ENCODE measurements around the gene ZNF619. TPM values are rescaled to one million over a fixed set of nuclear protein-coding genes. Genes with fewer than 3 reads are reported as not detected.

The ZNF619 gene
- total and polyA plus RNA-seq, 2 of the 13 experiments (the other 11 are each of a cell fraction or from before 2014, with no cell fraction given), result 0.83 to 5.2 TPM

DNA sequence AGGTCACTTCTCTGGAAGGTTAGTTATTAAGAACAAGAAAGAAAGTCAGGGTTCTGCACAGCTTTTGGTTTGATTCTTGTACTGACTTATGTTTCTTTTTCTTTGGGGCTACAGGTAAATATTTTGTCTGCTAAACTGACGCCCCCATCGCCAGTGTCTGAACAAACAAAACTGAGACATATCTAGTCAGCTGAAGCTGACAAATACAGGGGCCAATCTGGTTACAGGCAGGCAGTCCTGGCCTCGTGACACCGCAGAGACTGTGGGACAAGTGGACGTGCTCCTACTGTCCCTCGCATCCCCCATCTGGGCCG, 24.4 kb upstream of the ZNF619 start:
- ATAC-seq (no peak), DNase-seq (ENCODE audit: low spot score) (no peak), FAIRE-seq (no peak)
- Histone ChIP-seq H3K27ac (ENCODE audit: extremely low read length, insufficient read depth, low read length) (peak overlapping the region; percentile 86), H3K4me3 (replicated peaks in 1 of 3; ENCODE audit: insufficient read depth in 1 of 3, low read depth in 2 of 3, low read length in 3 of 3) (peak overlapping the region; percentile 65 to 86 (median 79)), H3K9ac (ENCODE audit: insufficient read depth, low read depth, low read length) (peak overlapping the region; percentile 80), H3K4me2 (ENCODE audit: low read depth, low read length) (peak overlapping the region; percentile 91), H3K79me2 (ENCODE audit: insufficient read depth, low read length) (peaks cover 7% of the 10 kb centered on the region), H3K36me3 (replicated peaks in 1 of 2; ENCODE audit: control insufficient read depth in 1 of 2, insufficient read depth in 2 of 2, low read length in 2 of 2) (no peaks in the 10 kb centered on the region), H3K27me3 (ENCODE audit: control insufficient read depth in 1 of 2, insufficient read depth in 2 of 2, low read length in 2 of 2) (no peaks in the 10 kb centered on the region; a peak in 1 of 5 replicates), H4K20me1 (ENCODE audit: insufficient read depth, low read length) (no peaks in the 10 kb centered on the region), H2AFZ (ENCODE audit: low read length) (peak overlapping the region; percentile 56), H3K4me1 (ENCODE audit: insufficient read depth, low read length) (peaks cover 41% of the 10 kb centered on the region), H3K9me3 (ENCODE audit: low read length) (no peaks in the 10 kb centered on the region)
- POLR2A ChIA-PET, result interaction anchor here (1.4 to 2.6 kb wide), 5 partner anchors 13 to 124 kb away, joined by 4 to 20 read pairs (median 12); partner anchors contain the start of genes ZNF619, ZNF620 and ZNF621
- TSS peak; percentile 59 for BruUV-seq (replicated peaks)
- CTCF ChIA-PET (ENCODE audit: low intra/inter-chr PET ratio, low total read pairs), result no interaction called here
- intact Hi-C loops (cut with micrococcal nuclease; ENCODE audit: unreplicated experiment), result loop anchor here (2.0 to 10.0 kb wide), 2 partner anchors 124 to 652 kb away; no protein-coding TSS in a partner anchor
- in situ Hi-C loops (cut with HindIII; ENCODE audit: extremely low pct_ligation_motif_present, low pct_unique_long_range_greater_than_20kb), result loop anchor here (10.0 kb wide), 1 partner anchor 138 kb away; no protein-coding TSS in a partner anchor
- 2% methylated on average over 5 of the region's 7 CpGs for WGBS (ENCODE audit: low lambda C conversion rate)
- no peak for TF ChIP-seq ZNF775 (CRISPR knock-in tag; IDR thresholded peaks at IDR 0.05; ENCODE audit: borderline replicate concordance)
- TF ChIP-seq, protein P1, sequence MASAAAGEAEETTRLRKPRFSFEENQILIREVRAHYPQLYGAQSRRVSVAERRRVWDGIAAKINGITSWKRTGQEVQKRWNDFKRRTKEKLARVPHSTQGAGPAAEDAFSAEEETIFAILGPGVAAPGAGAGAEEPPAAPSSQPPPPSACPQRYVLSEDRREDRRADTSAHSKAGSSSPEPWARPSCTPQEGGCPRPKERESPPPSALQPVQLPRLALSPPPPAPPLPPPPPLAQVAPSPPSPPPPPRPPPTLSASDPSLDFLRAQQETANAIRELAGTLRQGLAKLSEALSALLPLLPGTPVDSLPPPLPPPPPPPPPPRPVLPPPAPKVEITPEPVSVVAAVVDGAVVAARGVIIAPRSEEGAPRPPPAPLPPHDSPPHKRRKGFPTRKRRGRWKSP (CRISPR knock-in tag; IDR thresholded peaks at IDR 0.05), result no peak
- TF ChIP-seq ZNF562 (CRISPR knock-in tag; IDR thresholded peaks at IDR 0.05; ENCODE audit: borderline replicate concordance), result no peak
- no peak for TF ChIP-seq TBX3 (IDR thresholded peaks at IDR 0.05; ENCODE audit: borderline replicate concordance)
- TF ChIP-seq NFIB (CRISPR knock-in tag; IDR thresholded peaks at IDR 0.05; ENCODE audit: borderline replicate concordance), result no peak
- peak; percentile 60; the same call in 1 of the 2 replicates for TF ChIP-seq CENPT (CRISPR knock-in tag; IDR thresholded peaks at IDR 0.05; ENCODE audit: low read depth)
- TF ChIP-seq ZBTB38 (CRISPR knock-in tag; IDR thresholded peaks at IDR 0.05), result no peak
- TF ChIP-seq PCBP2 (optimal IDR thresholded peaks at IDR 0.05; ENCODE audit: low read depth, low read length, poor library complexity, severe bottlenecking), result no peak
- no peak for TF ChIP-seq GATAD1 (CRISPR knock-in tag; IDR thresholded peaks at IDR 0.05)
- no peak for TF ChIP-seq ZNF468 (CRISPR knock-in tag; IDR thresholded peaks at IDR 0.05)
- TF ChIP-seq MED1 (CRISPR knock-in tag; IDR thresholded peaks at IDR 0.05), result no peak
- no peak for TF ChIP-seq RARG (CRISPR knock-in tag; IDR thresholded peaks at IDR 0.05; ENCODE audit: low read depth)
- no peak for TF ChIP-seq THAP11 (CRISPR knock-in tag; IDR thresholded peaks at IDR 0.05)
- no peak for TF ChIP-seq PLRG1 (conservative IDR thresholded peaks at IDR 0.05)
- TF ChIP-seq GFI1 (CRISPR knock-in tag; IDR thresholded peaks at IDR 0.05; ENCODE audit: borderline replicate concordance), result no peak
- TF ChIP-seq ZNF615 (CRISPR knock-in tag; IDR thresholded peaks at IDR 0.05; ENCODE audit: borderline replicate concordance), result no peak
- TF ChIP-seq ZBTB3 (CRISPR knock-in tag; IDR thresholded peaks at IDR 0.05; ENCODE audit: borderline replicate concordance, low read depth), result no peak
- TF ChIP-seq, protein P2, sequence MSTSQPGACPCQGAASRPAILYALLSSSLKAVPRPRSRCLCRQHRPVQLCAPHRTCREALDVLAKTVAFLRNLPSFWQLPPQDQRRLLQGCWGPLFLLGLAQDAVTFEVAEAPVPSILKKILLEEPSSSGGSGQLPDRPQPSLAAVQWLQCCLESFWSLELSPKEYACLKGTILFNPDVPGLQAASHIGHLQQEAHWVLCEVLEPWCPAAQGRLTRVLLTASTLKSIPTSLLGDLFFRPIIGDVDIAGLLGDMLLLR (CRISPR knock-in tag; IDR thresholded peaks at IDR 0.05), result 0 out of 2 replicates have a peak, but pooled peaks have one; percentile 59
- no peak for TF ChIP-seq FOXK1 (CRISPR knock-in tag; IDR thresholded peaks at IDR 0.05; ENCODE audit: borderline replicate concordance, low read depth)
- no peak for TF ChIP-seq ZFP82 (CRISPR knock-in tag; IDR thresholded peaks at IDR 0.05; ENCODE audit: borderline replicate concordance)
- no peak for TF ChIP-seq ZNF260 (CRISPR knock-in tag; IDR thresholded peaks at IDR 0.05; ENCODE audit: borderline replicate concordance, low read depth)
- no peak for TF ChIP-seq KAT7 (CRISPR knock-in tag; IDR thresholded peaks at IDR 0.05; ENCODE audit: borderline replicate concordance)
- TF ChIP-seq, protein P3, sequence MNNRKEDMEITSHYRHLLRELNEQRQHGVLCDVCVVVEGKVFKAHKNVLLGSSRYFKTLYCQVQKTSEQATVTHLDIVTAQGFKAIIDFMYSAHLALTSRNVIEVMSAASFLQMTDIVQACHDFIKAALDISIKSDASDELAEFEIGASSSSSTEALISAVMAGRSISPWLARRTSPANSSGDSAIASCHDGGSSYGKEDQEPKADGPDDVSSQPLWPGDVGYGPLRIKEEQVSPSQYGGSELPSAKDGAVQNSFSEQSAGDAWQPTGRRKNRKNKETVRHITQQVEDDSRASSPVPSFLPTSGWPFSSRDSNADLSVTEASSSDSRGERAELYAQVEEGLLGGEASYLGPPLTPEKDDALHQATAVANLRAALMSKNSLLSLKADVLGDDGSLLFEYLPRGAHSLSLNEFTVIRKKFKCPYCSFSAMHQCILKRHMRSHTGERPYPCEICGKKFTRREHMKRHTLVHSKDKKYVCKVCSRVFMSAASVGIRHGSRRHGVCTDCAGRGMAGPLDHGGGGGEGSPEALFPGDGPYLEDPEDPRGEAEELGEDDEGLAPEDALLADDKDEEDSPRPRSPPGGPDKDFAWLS (CRISPR knock-in tag; IDR thresholded peaks at IDR 0.05; ENCODE audit: borderline replicate concordance), result no peak

Data from HepG2 (cell line).